ENCODE results near the gene LAMB3.

The LAMB3 gene

DNA sequence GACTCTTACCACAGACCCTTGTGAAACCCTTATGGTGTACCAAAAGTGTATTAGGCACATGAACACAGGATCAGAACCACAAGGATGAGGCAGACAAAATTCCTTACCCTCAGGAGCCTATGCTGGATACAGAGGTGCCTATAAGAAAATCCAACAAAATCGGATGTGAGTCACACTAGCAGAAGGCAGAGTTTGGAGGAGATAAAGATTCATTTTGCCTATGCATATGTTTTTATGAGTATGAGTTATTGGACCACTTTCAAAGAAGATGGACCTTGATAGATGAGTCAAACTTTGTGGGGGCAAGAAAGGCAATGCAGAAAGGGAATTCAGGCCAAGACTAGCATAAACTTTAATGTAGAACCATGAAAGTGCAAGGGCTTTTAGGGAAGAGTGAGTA is 51.7 kb downstream of the LAMB3 start:
- DNase-seq (ENCODE audit: insufficient read length, low spot score) = no peak
- no peak for FAIRE-seq

DNA sequence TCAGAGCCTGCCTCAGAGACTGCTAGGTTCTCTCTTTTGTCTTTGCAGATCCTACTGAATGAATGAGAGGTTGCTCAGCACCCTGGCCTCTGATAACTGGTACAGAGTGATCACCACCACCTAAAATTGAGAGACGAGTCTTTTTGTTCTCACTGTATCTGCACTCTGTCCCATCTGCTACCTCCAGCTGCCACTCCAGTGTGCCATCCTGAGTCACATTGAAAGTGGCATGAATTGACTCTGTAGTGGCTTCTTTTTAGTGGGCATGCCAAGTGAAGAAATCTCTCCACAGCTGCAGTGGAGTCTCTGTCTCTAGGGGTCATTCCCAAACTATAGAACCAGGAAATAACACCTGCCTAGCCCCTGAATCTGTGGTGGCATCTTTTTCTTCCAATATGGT is 54.0 kb downstream of the LAMB3 start:
- DNase-seq (ENCODE audit: insufficient read length, low spot score) (no peak), FAIRE-seq (no peak)

DNA sequence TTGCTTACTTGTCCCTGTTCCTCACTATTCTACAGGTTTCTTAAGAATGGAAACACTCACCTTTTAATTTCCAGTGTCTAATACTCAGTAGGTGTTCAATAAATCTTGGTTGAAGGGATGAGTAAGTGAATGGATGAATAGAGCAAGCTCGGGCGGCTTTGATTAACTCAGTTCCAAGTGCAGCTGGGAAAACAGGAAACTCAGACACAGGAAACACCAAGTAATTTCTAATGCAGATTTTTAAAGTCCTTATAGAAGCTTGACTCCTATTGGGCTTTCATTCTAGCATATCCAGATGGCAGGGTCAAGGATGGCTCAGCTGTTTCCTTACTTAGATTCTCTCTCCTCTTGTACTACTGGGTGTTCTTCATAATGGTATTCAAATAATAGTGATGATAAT is 54.7 kb downstream of the LAMB3 start:
- FAIRE-seq = no peak
- no peak for DNase-seq (ENCODE audit: insufficient read length, low spot score)

DNA sequence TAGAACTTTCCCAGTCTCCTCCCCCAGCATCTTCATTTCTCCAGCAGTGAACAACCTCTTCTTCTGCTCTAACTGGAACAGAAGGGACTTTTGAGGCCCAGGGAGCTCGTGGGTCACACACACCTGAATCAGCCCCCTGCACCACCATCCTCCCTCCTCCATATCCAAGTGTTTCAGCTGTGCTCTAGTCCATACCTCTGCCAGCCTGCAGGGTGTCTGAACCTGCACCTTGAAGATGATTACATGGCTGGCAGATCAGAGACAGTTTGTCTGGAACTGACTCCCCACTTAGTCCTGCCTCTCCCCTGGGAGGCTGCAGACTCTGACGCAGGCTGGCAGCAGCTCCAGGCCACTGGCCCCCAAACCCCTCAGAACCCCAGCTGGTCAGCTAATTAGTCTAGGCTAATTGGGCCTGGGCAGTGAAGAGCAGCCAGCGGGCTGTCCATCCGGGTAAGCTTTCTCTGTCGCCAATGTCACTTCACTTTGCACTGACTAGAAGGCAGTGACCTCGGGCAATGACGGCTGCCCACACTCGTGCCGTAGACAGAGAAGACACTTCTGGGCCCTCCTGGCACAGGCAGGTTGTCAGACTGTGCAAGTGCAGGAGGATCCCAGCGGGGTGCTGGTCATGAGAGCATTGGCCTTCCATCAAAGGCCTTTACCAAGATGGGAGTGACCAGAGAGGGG is 56.5 kb downstream of the LAMB3 start:
- FAIRE-seq = no peak
- DNase-seq (ENCODE audit: insufficient read length, low spot score) = no peak

DNA sequence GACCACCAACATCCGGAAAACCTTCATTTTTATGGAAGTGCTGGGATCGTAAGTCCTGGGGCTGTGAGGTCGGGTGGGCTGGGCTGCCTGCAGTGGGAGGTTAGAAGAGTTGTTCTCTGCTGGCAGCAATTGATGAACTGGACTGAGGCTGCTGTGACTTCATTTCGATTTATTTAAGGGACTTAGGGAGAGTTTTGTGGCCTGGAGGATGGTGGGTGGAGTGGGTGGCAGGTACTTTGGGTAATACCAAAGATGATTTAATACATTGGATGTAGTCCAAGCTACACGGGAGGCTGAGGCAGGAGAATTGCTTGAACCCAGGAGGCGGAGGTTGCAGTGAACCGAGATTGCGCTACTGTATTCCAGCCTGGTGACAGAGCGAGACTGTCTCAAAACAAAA is 57.2 kb downstream of the LAMB3 start:
- FAIRE-seq (no peak), DNase-seq (ENCODE audit: insufficient read length, low spot score) (no peak)

DNA sequence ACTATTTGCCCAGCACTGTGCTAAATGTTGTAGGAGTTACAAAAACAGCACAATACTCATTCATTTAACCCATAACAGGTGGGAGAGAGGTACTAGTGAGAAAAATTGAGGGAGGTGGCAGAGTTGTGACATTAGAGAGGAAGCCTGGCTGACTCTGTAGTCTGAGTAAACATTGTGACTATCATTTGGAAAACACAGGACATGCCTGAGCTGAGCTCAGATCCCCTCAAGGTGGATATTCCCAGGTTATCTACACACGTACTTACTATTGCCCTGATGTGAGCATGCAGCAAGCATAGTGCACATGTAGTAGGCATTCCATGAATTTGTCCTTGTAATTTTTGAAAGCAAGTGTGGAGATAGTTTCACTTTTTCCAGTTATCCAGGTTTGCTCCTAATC is 57.8 kb downstream of the LAMB3 start:
- FAIRE-seq (no peak), DNase-seq (ENCODE audit: insufficient read length, low spot score) (no peak)

DNA sequence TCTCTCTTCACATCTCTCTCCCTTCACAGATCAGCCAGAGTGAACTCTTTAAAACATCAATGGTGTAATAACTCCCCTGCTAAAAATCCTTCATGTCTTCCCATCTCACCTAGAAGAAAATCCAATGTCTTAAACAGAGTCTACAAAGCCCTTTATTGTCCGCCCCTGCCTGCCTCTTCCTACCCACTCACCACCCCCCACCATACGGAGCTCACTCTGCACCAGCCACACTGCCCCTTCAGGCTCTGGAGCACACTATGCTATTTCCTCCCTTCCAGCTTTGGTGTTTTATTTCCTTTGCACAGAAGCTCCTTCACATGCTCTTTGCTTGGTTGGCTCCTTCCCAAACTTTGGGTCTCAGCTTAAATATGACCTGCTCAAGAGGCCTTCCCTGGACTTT is 58.5 kb downstream of the LAMB3 start:
- no peak for DNase-seq (ENCODE audit: insufficient read length, low spot score)
- no peak for FAIRE-seq

DNA sequence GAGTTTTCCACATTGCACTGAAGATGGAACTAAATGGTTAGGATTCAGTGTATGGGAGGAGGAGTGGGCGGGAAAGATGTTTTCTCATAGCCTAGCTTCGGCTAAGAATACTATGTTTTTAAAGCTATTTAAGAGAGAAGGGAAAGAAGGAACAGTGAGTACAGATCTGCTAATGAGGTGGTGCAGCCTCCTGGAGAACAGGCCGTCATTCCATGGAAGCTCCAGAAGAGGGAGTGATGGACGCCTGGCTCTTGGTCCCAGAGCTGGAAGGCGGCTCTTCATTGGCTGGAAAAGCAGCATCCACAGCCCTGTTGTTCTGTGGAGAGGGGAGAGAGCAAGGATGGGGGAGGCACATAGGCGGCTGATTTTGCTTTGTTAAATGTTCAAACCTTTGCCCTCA is 61.8 kb downstream of the LAMB3 start:
- no peak for FAIRE-seq
- no peak for DNase-seq (ENCODE audit: insufficient read length, low spot score)

DNA sequence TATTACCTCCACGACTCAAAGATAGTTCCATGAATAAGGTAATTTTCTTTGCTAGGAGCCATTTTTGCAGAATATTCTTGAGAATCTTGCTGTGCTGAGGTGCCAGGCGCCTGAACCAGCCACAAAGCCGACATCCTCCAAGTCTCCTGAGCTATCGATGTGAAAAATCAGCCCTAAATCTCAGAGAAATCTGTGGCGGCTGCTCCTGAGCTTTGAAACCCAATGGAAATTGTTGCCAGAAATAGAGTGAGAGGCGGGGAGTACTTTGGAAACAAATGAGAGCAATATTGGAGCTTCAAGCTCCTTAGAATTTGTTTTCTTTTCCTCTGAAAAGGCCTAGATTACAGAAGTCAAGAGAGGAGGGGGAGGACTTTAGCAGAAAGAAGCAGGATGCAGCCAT is 62.4 kb downstream of the LAMB3 start:
- DNase-seq (ENCODE audit: insufficient read length, low spot score) = no peak
- FAIRE-seq = no peak

DNA sequence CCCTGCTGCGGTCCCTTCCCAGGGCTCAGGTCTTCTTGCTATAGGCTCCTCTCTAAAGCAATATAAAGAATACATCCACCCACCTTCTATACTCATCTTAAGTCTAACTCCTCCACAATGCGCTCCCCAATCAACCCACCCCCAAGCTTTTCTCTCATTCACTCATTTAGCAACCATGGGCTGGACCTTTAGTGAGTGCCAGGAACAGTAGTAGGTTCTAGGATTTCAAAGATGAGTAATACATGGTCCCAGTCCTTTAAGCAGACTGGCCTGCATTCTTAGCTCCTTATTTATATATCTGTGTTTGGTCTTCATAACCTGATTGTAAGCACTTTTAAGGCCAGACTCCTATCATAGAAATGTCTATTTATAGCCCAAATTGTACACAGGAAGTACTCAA is 62.8 kb downstream of the LAMB3 start:
- FAIRE-seq (no peak), DNase-seq (ENCODE audit: insufficient read length, low spot score) (no peak)

DNA sequence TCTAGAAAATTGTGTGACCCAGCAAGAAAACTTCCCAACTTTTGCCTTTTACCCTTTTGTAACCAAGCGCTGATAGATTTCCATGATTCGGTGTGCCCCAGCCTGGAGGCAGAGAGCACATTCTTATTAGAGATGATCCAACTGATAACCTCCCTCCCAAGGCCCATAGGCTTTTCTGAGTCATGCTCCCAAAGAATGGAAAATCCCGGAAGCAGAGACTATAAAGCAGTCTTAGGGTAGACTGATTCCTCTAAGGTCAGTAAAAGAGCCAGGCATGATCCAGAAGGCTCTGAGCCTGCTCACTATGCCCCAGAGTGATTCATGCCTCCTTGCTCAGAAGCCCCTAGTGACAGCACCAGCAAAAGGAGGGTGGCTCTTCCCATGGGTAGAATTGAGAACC is 64.4 kb downstream of the LAMB3 start:
- DNase-seq (ENCODE audit: insufficient read length, low spot score) (peak; percentile 51), FAIRE-seq (no peak)

DNA sequence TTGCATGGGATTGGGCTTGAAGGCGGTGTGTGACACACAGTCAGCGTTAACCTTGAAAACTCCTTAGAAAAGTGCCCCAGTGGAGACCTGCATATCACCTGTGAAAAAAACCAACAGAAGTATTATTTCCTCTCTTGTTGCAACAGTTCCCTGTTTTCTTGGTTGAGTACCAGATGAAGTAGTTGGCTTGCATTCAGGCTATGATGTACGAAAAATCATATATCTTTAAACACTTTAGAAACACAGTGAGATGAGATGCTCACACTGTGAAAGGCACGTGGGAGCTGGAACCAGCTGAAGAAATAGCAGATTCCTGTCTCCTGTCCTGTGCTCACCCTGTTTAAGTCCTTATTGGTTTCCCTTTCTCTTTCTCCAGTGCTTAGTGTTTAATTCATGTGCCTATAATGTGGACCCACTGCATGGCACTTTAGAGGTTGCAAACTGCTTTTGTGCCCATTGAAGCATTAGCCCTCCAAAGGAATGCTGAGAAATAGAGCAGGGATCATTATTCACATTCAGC is 65.9 kb downstream of the LAMB3 start:
- DNase-seq (ENCODE audit: insufficient read length, low spot score) = no peak
- no peak for FAIRE-seq

DNA sequence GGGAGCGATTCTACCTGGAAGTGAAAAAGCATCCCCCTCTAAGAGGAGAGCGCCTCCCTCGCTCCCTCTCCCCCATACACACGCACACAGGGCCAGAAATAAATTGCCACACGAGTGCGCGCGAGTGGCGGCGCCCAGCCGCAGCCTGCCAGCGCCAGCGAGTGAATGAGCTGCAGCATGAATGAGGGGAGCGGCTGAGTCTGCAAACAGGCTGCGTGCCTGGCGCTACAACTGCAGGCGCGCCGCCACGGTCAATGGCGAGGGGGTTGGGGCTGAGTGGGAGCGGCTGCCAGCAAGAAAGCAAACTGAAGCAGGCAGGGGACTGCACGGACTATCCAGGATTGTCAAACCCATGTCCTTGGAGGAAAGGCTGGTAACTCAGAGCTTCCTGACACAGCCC is 66.6 kb downstream of the LAMB3 start:
- no peak for DNase-seq (ENCODE audit: insufficient read length, low spot score)
- no peak for FAIRE-seq

DNA sequence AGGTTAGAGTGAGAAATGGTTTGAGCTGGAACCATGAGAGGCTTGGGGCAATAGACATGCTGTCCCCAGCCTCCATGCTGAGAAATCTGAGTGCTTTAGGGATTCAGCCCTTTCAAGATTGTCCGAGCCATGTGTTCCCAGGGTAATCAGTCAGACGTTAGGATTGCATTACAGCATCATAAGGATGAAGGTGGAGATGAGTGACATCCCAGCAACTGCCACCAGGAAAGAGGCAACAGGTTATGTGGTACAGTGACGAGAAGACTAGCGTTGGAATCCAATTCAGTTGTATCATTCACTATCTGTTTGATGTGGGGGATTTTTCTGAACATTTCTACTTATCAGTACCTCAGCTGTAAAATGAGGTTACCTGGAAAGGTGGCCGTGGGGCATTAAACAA is 67.0 kb downstream of the LAMB3 start:
- no peak for FAIRE-seq
- DNase-seq (ENCODE audit: insufficient read length, low spot score) = no peak

DNA sequence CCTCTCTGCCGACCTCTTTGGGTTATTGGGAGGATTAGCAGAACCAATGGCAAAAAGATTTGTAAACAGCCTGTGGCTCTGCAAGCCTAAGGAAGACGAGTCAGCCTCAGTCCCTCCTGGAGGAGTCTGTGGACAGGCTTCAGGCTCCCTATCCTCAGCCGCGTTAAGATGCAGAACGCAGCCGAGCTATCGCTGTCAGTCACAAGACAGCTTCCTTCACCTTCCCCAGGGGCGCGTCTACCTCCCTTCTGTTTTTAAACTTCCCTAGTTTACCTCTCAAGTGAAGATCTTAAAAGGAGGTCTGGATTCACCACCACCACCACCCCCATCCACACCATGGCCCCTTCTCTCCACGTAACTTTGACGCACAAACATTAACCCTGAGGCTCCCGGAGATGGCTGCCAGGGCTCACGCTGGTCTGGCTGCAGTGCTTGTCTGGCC is 68.0 kb downstream of the LAMB3 start:
- DNase-seq (ENCODE audit: insufficient read length, low spot score) (no peak), FAIRE-seq (no peak)

DNA sequence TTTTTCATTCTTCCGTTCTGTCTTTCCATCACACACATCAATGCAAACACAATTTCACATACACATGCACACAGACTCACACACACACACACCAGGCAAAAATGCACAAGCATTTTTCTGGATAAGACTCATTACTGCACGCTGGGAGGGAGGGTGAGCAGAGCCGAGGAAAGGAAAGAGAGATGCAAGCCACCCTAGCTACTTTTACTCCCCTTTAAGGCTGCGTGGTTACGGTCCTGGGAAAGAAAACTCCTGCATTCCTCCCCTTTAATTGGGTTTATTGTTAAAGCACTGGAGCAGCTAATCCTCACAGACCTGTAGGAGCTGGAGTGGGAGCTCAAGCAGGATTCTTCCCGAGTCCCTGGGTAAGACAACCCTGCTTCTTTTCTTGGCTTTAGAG is 68.8 kb downstream of the LAMB3 start, which contains the start of gene CAMK1G:
Gene CAMK1G (plus strand): TSS at position 307 of the 400 bp plus-strand sequence. CDS start 11,270 bp downstream, outside the sequence.
- FAIRE-seq (peak; percentile 59), DNase-seq (ENCODE audit: insufficient read length, low spot score) (no peak)

DNA sequence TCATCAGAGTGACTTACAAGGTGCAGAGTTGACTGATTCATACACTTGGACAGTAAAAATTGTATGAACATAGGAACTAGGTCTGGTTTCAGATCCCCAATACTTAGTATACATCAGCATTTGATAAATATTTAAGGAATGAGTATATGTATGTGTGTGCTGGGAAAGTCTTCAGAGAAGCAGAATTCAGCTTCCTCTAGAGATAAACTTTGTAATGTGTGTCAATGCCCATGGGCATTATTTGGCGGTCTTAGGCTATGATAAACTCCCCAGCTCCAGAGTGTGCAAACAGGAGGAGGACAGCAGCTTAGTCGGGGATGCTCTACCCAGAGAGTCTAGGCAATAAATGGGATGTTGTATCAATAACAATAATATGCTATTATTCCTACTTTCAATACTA is 71.6 kb downstream of the LAMB3 start:
- FAIRE-seq (no peak), DNase-seq (ENCODE audit: insufficient read length, low spot score) (no peak)

DNA sequence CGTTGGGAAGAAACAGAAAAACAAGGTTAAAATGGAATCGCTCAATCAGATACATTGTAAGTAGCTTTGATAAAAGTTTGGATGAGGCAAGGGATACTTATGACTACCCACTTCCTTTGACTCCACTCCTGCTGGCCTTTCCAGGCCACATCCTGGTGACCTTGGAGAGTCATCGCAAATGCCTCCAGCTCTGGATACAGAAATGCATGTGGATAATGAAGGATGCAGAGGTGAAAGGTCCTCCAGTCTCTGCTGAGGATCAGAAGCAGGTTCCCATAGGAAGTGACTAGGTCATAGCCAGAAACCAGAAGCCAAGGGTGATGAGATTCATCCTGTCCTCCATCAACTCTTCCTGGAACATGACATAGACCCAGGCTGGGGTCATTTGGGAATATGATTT is 74.9 kb downstream of the LAMB3 start:
- DNase-seq (ENCODE audit: insufficient read length, low spot score) (no peak), FAIRE-seq (no peak)

DNA sequence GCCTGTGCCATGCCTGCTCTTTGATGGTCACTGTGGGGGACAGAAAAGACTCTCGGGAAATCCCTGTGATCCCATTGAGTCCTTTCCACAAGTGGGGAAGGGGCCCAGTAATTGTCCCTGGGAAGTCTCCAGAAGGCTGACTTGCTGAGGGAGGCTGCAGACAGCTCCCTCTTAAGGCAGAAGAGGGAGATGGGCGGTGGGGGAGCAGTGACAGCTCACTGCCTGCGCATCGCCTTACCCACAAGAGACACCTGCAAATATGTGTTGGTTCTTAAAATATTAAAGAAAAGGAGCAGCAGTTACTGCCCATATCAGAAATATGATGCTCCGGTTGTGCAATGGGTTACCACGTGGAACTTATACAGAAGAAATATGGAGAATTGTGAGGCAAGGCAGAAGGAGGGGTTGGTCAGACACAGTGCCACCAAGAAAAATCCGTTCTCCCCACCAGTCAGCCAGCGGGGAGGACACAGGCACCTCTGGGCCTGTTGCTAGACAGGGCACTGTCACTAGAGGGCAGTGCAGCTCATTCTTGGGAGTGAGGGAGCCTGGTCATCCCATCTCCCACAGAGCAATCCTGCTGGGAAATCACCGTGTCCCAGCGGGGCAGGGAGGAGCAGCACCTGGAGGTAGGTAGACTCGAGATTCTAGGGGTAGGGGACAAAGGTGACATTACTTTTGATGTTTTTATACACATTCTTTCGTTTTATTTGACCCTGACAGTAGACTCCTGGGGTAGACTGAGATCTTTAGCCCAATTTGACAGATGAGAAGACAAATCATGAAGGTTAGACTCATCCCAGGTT is 75.6 kb downstream of the LAMB3 start:
- DNase-seq (ENCODE audit: insufficient read length, low spot score) (peak; percentile 86), FAIRE-seq (peak; percentile 93)

DNA sequence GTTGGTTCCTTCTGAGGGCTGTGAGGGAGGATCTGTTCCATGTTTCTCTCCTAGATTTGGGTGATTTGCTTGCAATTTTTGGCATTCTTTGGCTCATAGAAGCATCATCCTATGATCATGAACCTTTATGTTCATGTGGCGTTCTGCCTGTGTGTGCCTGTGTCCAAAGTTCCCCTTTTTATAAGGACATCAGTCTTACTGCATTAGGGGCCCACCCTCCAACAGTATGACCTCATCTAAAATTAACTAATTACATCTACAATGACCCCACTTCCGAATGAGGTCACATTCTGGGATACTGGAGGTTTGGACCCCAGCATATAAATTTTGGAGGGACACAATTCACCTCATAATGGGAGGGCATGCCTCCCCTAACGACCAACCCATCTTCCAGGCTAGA is 81.5 kb downstream of the LAMB3 start:
- DNase-seq (ENCODE audit: insufficient read length, low spot score) = no peak

DNA sequence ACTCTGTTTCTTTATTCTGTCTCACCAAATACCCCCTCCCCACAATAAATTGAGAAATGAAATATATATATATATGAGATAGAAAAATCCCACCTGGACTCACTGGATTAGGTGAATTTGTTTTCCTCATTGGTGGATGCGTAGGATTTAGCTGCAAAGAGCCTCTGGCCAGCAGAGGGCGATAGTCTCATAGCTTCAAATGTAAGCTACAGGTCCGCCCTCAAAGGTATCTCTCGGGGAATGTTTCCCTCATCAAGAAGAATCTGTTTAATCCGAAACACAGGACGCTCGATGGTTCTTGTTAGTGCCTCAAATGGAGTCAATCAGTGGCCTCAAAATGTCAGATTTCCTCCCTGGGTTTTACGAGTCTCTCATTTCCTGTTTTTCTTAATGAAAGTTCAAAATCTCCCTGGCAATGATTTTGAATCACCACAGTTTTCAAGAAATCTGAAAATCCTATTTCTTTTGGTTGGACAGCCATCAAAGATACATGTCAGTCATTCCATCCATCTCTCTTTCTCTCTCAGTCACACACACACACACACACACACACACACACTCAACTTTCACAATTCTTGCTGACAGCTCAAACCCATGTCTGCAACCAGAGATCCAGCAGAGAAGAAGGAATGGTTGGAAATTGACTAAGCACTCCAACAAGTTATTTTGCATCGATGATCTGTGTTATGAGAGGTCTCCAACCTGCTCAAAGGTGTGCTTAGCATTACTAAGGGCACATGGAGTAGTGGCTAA is 82.6 kb downstream of the LAMB3 start:
- DNase-seq (ENCODE audit: insufficient read length, low spot score) (peak; percentile 63), FAIRE-seq (no peak)

More for the DNA sequence above, 81.5 kb downstream of the LAMB3 start:
- FAIRE-seq = no peak

Measured in HTR-8/SVneo (cell line).